HepG2 (cell line): ENCODE results near the gene RNF13. TPM values are rescaled to one million over a fixed set of nuclear protein-coding genes. Genes with fewer than 3 reads are reported as not detected.
A peak's percentile ranks its signal among the peaks of the same experiment; 100 is the strongest.

Experiments used
- ATAC-seq: fragments of 200-7000 bp; cut with Tn5 transposase; 3 replicates; pipeline ENCODE4 v1.9.1; 2020; ENCODE audit warnings: mild to moderate bottlenecking, moderate library complexity
- BruUV-seq: library from RNA; stranded (reverse); fragments of 400-500 nt; replicated peaks from 2 replicates; lab custom pipeline; 2021; lab: Mats Ljungman, UMichigan
- CTCF ChIA-PET: fragments of 300-600 bp; formaldehyde crosslinking; extraction: SDS; loops from one replicate; lab custom pipeline; 2021; ENCODE audit warnings: low total read pairs, inconsistent platforms, low intra/inter-chr PET ratio; lab: Yijun Ruan, JAX
- POLR2A ChIA-PET: fragments of 350-600 bp; sonication (Branson Sonifier 250); formaldehyde crosslinking; loops from one replicate; lab custom pipeline; 2020; ENCODE audit warnings: antibody characterized with exemption, inconsistent platforms; lab: Yijun Ruan, JAX
- DNase-seq: peaks from one replicate; pipeline ENCODE4 v3.0.0-alpha.2; 2015; ENCODE audit warnings: low spot score
- FAIRE-seq: peaks from 3 replicates; lab custom pipeline; 2011; peaks lifted over from hg19 to GRCh38; lab: Jason Lieb, UNC
- H2AFZ ChIP-seq: one replicate; pipeline ENCODE4 v1.6.1; 2011; ENCODE audit warnings: low read length, inconsistent platforms
- H3K27ac ChIP-seq: fragments of 300-600 bp; 3 replicates; pipeline ENCODE4 v1.8.0; 2011; ENCODE audit warnings: mixed run types, mild to moderate bottlenecking, mixed read lengths, low read length, inconsistent platforms; ENCODE audit not compliant: insufficient read depth; ENCODE audit errors: extremely low read length
- H3K27me3 ChIP-seq, 2 experiments: fragments of 200-600 bp in 1 of 2; 2 replicates in 1 of 2; 3 replicates in 1 of 2; pipeline versions ENCODE4 v1.6.0 to v1.8.0; 2011; ENCODE audit warnings: low read length in 2 of 2, mild to moderate bottlenecking in 2 of 2, moderate library complexity in 2 of 2, inconsistent platforms in 1 of 2; ENCODE audit not compliant: insufficient read depth in 2 of 2, control insufficient read depth in 1 of 2
- H3K36me3 ChIP-seq, 2 experiments: fragments of 200-600 bp in 1 of 2; replicated peaks in 1 of 2; 2 replicates in 1 of 2; 3 replicates in 1 of 2; pipeline versions ENCODE4 v1.5.1 to v1.8.0; 2011; ENCODE audit warnings: low read length in 2 of 2, inconsistent platforms in 1 of 2; ENCODE audit not compliant: insufficient read depth in 2 of 2, control insufficient read depth in 1 of 2
- H3K4me1 ChIP-seq: 2 replicates; pipeline ENCODE4 v1.5.1; 2012; ENCODE audit warnings: low read length, inconsistent platforms; ENCODE audit not compliant: insufficient read depth
- H3K4me2 ChIP-seq: 2 replicates; pipeline ENCODE4 v1.6.0; 2011; ENCODE audit warnings: low read depth, low read length, inconsistent platforms
- H3K4me3 ChIP-seq, 3 experiments: fragments of 200-600 bp in 1 of 3; sonication (generic), shearing (Covaris generic) in 1 of 3; replicated peaks in 1 of 3; 2 replicates each; pipeline ENCODE4 v1.5.1; 2011 to 2016; ENCODE audit warnings: low read length in 3 of 3, inconsistent platforms in 2 of 3, low read depth in 2 of 3, mild to moderate bottlenecking in 2 of 3, control low read depth in 1 of 3, mixed read lengths in 1 of 3; ENCODE audit not compliant: insufficient read depth in 1 of 3
- H3K79me2 ChIP-seq: one replicate; pipeline ENCODE4 v1.6.1; 2011; ENCODE audit warnings: low read length, inconsistent platforms; ENCODE audit not compliant: insufficient read depth
- H3K9ac ChIP-seq: 2 replicates; pipeline ENCODE4 v1.6.0; 2011; ENCODE audit warnings: mild to moderate bottlenecking, low read depth, low read length, inconsistent platforms; ENCODE audit not compliant: insufficient read depth
- H3K9me3 ChIP-seq: 2 replicates; pipeline ENCODE4 v1.5.1; 2012; ENCODE audit warnings: mild to moderate bottlenecking, low read length
- H4K20me1 ChIP-seq: 2 replicates; pipeline ENCODE4 v1.6.0; 2011; ENCODE audit warnings: inconsistent platforms, mild to moderate bottlenecking, low read length, moderate library complexity; ENCODE audit not compliant: insufficient read depth
- ATF1 ChIP-seq: IDR thresholded peaks from 2 replicates; pipeline ENCODE4 v1.6.1; 2016; ENCODE audit warnings: mild to moderate bottlenecking, control low read depth
- FOXO4 ChIP-seq: sonication (generic); formaldehyde crosslinking; conservative IDR thresholded peaks from 2 replicates; pipeline ENCODE4 v1.8.1; 2023; ENCODE audit warnings: missing genetic modification reagents
- HNRNPK ChIP-seq: fragments of 200-400 bp; formaldehyde crosslinking; IDR thresholded peaks from 2 replicates; pipeline ENCODE4 v1.6.1; 2018; ENCODE audit warnings: low read length, low read depth, moderate library complexity, mild to moderate bottlenecking; ENCODE audit not compliant: poor library complexity, severe bottlenecking
- NFKB2 ChIP-seq: sonication (generic); formaldehyde crosslinking; IDR thresholded peaks from 2 replicates; pipeline ENCODE4 v1.4.0; 2020; ENCODE audit warnings: missing genetic modification reagents, borderline replicate concordance
- NR2F1 ChIP-seq, 2 experiments: fragments of 450-650 bp in 1 of 2; formaldehyde crosslinking in 1 of 2; IDR thresholded peaks; 2 replicates each; pipeline versions ENCODE4 v1.5.0 to v1.6.1; 2016 to 2020; ENCODE audit warnings: mild to moderate bottlenecking in 1 of 2, missing compliant biosample characterization in 1 of 2, missing genetic modification reagents in 1 of 2, moderate library complexity in 1 of 2
- PCBP1 ChIP-seq: fragments of 200-400 bp; formaldehyde crosslinking; IDR thresholded peaks from 2 replicates; pipeline ENCODE4 v1.6.1; 2017; ENCODE audit warnings: mild to moderate bottlenecking, low read depth, low read length, borderline replicate concordance
- PCBP2 ChIP-seq: fragments of 200-400 bp; formaldehyde crosslinking; optimal IDR thresholded peaks from 2 replicates; pipeline ENCODE3; 2018; ENCODE audit warnings: low read length, low read depth; ENCODE audit not compliant: poor library complexity, severe bottlenecking
- RELA ChIP-seq: sonication (generic); formaldehyde crosslinking; IDR thresholded peaks from 2 replicates; pipeline ENCODE4 v1.4.0; 2020; ENCODE audit warnings: missing genetic modification reagents
- SMAD3 ChIP-seq: sonication (generic); formaldehyde crosslinking; IDR thresholded peaks from 2 replicates; pipeline ENCODE4 v1.4.0; 2020; ENCODE audit warnings: missing genetic modification reagents
- ZNF564 ChIP-seq: sonication (generic); formaldehyde crosslinking; IDR thresholded peaks from 2 replicates; pipeline ENCODE4 v1.8.1; 2023; ENCODE audit warnings: mild to moderate bottlenecking, missing genetic modification reagents
- ZSCAN5A ChIP-seq: sonication (generic); formaldehyde crosslinking; IDR thresholded peaks from 2 replicates; pipeline ENCODE4 v1.8.0; 2022; ENCODE audit warnings: mild to moderate bottlenecking, missing genetic modification reagents, borderline replicate concordance
- WGBS: methylation state at CpG from one replicate; pipeline ENCODE4 v1.1.6; 2017; ENCODE audit warnings: low lambda C conversion rate; 5-methylcytosine and 5-hydroxymethylcytosine counted together
- in situ Hi-C: cut with HindIII; loops from 2 replicates; pipeline ENCODE4 v1.10.0; 2017; ENCODE audit warnings: low pct_unique_long_range_greater_than_20kb; ENCODE audit not compliant: extremely low pct_ligation_motif_present
- intact Hi-C: fragments of 100-400 bp; cut with micrococcal nuclease; formaldehyde crosslinking; loops from one replicate; pipeline ENCODE4 v1.10.0; 2022; ENCODE audit not compliant: unreplicated experiment
- polyA plus RNA-seq, 8 experiments: library from polyadenylated mRNA; depleted of rRNA in 3 of 8; stranded (reverse) in 7 of 8; unstranded in 1 of 8; fragments of >200 nt; fragmentation: Illumina TruSeq in 4 of 8; extraction: Trizol in 4 of 8; gene quantifications; 2 replicates each; pipeline versions ENCODE4 v1.2.1 to v1.2.3, GENCODE V29; 2011 to 2016; ENCODE audit warnings: low read depth in 4 of 8, missing spikeins in 1 of 8, mixed read lengths in 1 of 8; ENCODE audit not compliant: insufficient read depth in 1 of 8
- total RNA-seq, 5 experiments: library from RNA; depleted of rRNA; stranded (reverse); fragments of >200 nt; fragmentation: Illumina TruSeq; extraction: Trizol; gene quantifications; 2 replicates each; pipeline ENCODE4 v1.2.3, GENCODE V29; 2016; ENCODE audit warnings: low read depth in 1 of 5

RNF13 gene
- total and polyA plus RNA-seq, 2 of the 13 experiments (the other 11 are each of a cell fraction or from before 2014, with no cell fraction given), result 39.8 to 46.0 TPM

- no peaks in the 10 kb centered on the region for H3K36me3 ChIP-seq
- H3K27me3 ChIP-seq, result peaks cover 1 to 10% of the 10 kb centered on the region in 2 experiments; a peak in 2 of 5 replicates
These were observed 48.7 kb upstream of the RNF13 start for GRCh38 chr3:149764302-149764701.

More at GRCh38 chr3:149764302-149764701, 48.7 kb upstream of the RNF13 start:
- Histone ChIP-seq H3K4me3 (no peak overlapping the region), H3K27ac (no peak overlapping the region), H4K20me1 (no peaks in the 10 kb centered on the region), H3K4me2 (no peak overlapping the region), H2AFZ (no peak overlapping the region), H3K9me3 (no peaks in the 10 kb centered on the region), H3K79me2 (no peaks in the 10 kb centered on the region), H3K9ac (no peak overlapping the region), H3K4me1 (no peaks in the 10 kb centered on the region)
- ChIA-PET POLR2A (no interaction called here), CTCF (interaction anchor here (2.3 kb wide), 1 partner anchor 44 kb away, joined by 21 read pairs; no protein-coding TSS in a partner anchor)
- no peak for TF ChIP-seq RELA (CRISPR knock-in tag)
- TF ChIP-seq PCBP1, result 0 out of 2 replicates have a peak, but pooled peaks have one; percentile 71
- no peak for TF ChIP-seq NR2F1 (CRISPR knock-in tag; IDR thresholded peaks at IDR 0.05)
- no peak for TF ChIP-seq NFKB2 (CRISPR knock-in tag)
- TF ChIP-seq ZSCAN5A (CRISPR knock-in tag), result no peak
- no peak for TF ChIP-seq ATF1 (CRISPR knock-in tag)
- TF ChIP-seq FOXO4 (CRISPR knock-in tag), result no peak
- TF ChIP-seq PCBP2, result peak; percentile 25
- no peak for TF ChIP-seq SMAD3
- TF ChIP-seq ZNF564 (CRISPR knock-in tag), result no peak
- TF ChIP-seq HNRNPK, result peak; percentile 98
- in situ Hi-C loops (no loop called here), intact Hi-C loops (no loop called here)
- DNase-seq, result no peak
- WGBS, result 5% methylated on average over 1 of the region's 1 CpG
- ATAC-seq, result no peak
- no peak for FAIRE-seq
- no TSS peak for BruUV-seq
